ENCODE data around the gene MRPL17.

DNA sequence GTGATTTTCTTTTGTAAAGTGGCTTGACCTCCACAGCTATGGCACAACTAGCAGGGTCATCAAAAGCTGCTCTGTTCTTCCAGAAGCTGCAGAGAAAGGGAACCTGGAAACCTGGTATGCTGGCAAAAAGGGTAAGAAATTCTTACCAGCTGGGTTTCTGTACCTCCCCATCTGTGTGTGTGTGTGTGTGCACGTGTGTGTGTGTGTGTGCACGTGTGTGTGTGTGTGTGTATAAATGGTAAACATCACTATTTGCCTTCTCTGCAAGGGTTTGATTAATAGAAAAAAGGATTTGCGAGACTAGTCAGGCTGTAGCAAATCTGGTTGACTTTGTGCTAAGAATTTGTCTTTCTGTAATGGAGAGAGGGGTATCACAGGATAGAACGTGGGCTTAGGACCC is 4.7 kb upstream of the MRPL17 start:
- TF ChIP-seq POLR2A (IDR thresholded peaks at IDR 0.05) = no peak
- TF ChIP-seq CTCF (IDR thresholded peaks at IDR 0.05) = no peak
- no peak for TF ChIP-seq POLR2AphosphoS5 (IDR thresholded peaks at IDR 0.05)

Data from prostate gland (tissue), 2 donors.